Small intestine (tissue), 16 donors: ENCODE results near the gene TRPM3. TPM values are rescaled to one million over a fixed set of nuclear protein-coding genes. Genes with fewer than 3 reads are reported as not detected.
A peak's percentile ranks its signal among the peaks of the same experiment; 100 is the strongest.

Experiments
- DNase-seq, 2 donors: peaks; one replicate each; pipeline versions ENCODE4 v3.0.0 to v3.0.0-alpha.2; 2013
- FAIRE-seq: peaks from 2 replicates; lab custom pipeline; 2012; peaks lifted over from hg19 to GRCh38; lab: Jason Lieb, UNC
- H3K27ac ChIP-seq, 3 donors: one replicate each; pipeline ENCODE4 v1.5.1; 2013; ENCODE audit warnings: low read length in 2 of 3, mild to moderate bottlenecking in 2 of 3, control low read depth in 1 of 3, inconsistent platforms in 1 of 3, low read depth in 1 of 3, moderate library complexity in 1 of 3
- H3K27me3 ChIP-seq, 3 donors: one replicate each; pipeline ENCODE4 v1.6.1; 2013; ENCODE audit warnings: low read length in 3 of 3, inconsistent platforms in 1 of 3; ENCODE audit not compliant: control insufficient read depth in 3 of 3, insufficient read depth in 3 of 3
- H3K36me3 ChIP-seq, 3 donors: one replicate each; pipeline ENCODE4 v1.6.1; 2013; ENCODE audit warnings: low read length in 3 of 3, inconsistent platforms in 1 of 3, low read depth in 1 of 3, mild to moderate bottlenecking in 1 of 3, moderate library complexity in 1 of 3; ENCODE audit not compliant: control insufficient read depth in 3 of 3, insufficient read depth in 2 of 3
- H3K4me1 ChIP-seq, 3 donors: one replicate each; pipeline ENCODE4 v1.6.1; 2013; ENCODE audit warnings: low read length in 2 of 3, inconsistent platforms in 1 of 3, low read depth in 1 of 3, mild to moderate bottlenecking in 1 of 3, moderate library complexity in 1 of 3; ENCODE audit not compliant: control insufficient read depth in 3 of 3, insufficient read depth in 2 of 3
- H3K4me3 ChIP-seq, 3 donors: one replicate each; pipeline ENCODE4 v1.5.1; 2013; ENCODE audit warnings: low read length in 3 of 3, control low read depth in 1 of 3, inconsistent platforms in 1 of 3, low read depth in 1 of 3, mild to moderate bottlenecking in 1 of 3, moderate library complexity in 1 of 3
- H3K9me3 ChIP-seq, 2 donors: one replicate each; pipeline ENCODE4 v1.6.1; 2013; ENCODE audit warnings: low read depth in 1 of 2, low read length in 1 of 2; ENCODE audit not compliant: control insufficient read depth in 2 of 2, insufficient read depth in 1 of 2
- WGBS, 3 donors: extraction: QIAGEN DNeasy Blood & Tissue Kit; methylation state at CpG; one replicate each; pipeline ENCODE4 v1.1.7; 2013; 5-methylcytosine and 5-hydroxymethylcytosine counted together
- long read RNA-seq, 10 donors: transcript quantifications; one replicate each; lab custom pipeline, GENCODE V29; 2026
- polyA plus RNA-seq, 4 donors: library from polyadenylated mRNA; stranded (reverse) in 3 of 4; unstranded in 1 of 4; fragments of 200-250 nt in 3 of 4; fragments of 120-200 nt in 1 of 4; gene quantifications; one replicate each; pipeline versions ENCODE4 v1.2.1 to v1.2.3, GENCODE V29; 2013
- donor health status: healthy with polysubstance abuse.
- donor health status: control.
- donor health status: control.
- donor health status: Bipolar disorder and iron deficiency.
- donor health status: healthy.

The TRPM3 gene
- polyA plus RNA-seq: 1 to 10 TPM in 2 of 4 donors, under 1 TPM in 2; 0.15 to 2.5 (median 0.78) TPM
- long read RNA-seq, donor 1: 0 reads
- long read RNA-seq, donor 2: 0 reads
- long read RNA-seq, donor 3: 0 reads
- long read RNA-seq, donor 4: 0 reads
- long read RNA-seq, donor 5: 0 reads
- long read RNA-seq, donor 6: 0 reads
- long read RNA-seq, donor 7: 0 reads
- long read RNA-seq, donor 8: 0 reads
- long read RNA-seq, donor 9: 0 reads
- long read RNA-seq, donor 10, partial matches to known transcripts: 0 of 1 reads
- long read RNA-seq, donor 10, other reads (novel, unspliced or antisense): 0 of 1 reads

- DNase-seq (peak in 1 of 2 donors; percentile 23), FAIRE-seq (no peak)
- 6 to 11% (median 8%) methylated on average over 19 of the region's 19 CpGs for WGBS, 3 donors
- Histone ChIP-seq H3K27me3 (peaks cover 0 to 4% (median 0%) of the 10 kb centered on the region in 3 donors), H3K9me3 (no peaks in the 10 kb centered on the region), H3K27ac (no peak within 1 kb of the TSS), H3K4me1 (no peaks in the 10 kb centered on the region), H3K36me3 (no peaks in the 10 kb centered on the region), H3K4me3 (no peak within 1 kb of the TSS)
Measured at GRCh38 chr9:71121275-71122021, at the start of gene TRPM3. TRPM3 (minus strand) TSS chr9:71121621; CDS start chr9:71121354, 267 bp downstream.

- FAIRE-seq (no peak), DNase-seq (no peak)
- no peaks in the 10 kb centered on the region for H3K4me1 ChIP-seq
Measured at GRCh38 chr9:71168418-71168817, 47.0 kb upstream of the TRPM3 start.

GRCh38 chr9:71162126-71162525 is 40.7 kb upstream of the TRPM3 start:
- no peaks in the 10 kb centered on the region for H3K4me1 ChIP-seq
- DNase-seq (no peak), FAIRE-seq (no peak)
- no peaks in the 10 kb centered on the region for H3K36me3 ChIP-seq
- H3K4me3 ChIP-seq: no peak overlapping the region
- no peaks in the 10 kb centered on the region for H3K27me3 ChIP-seq
- H3K9me3 ChIP-seq: no peaks in the 10 kb centered on the region
- H3K27ac ChIP-seq: no peak overlapping the region
- WGBS, 3 donors: 78 to 87% (median 85%) methylated on average over 2 of the region's 2 CpGs

More at GRCh38 chr9:71168418-71168817, 47.0 kb upstream of the TRPM3 start:
- no peak overlapping the region for H3K27ac ChIP-seq
- H3K4me3 ChIP-seq: no peak overlapping the region
- H3K27me3 ChIP-seq: no peaks in the 10 kb centered on the region
- H3K36me3 ChIP-seq: no peaks in the 10 kb centered on the region
- H3K9me3 ChIP-seq: peaks cover 0 to 3% of the 10 kb centered on the region in 2 donors

- H3K9me3 ChIP-seq: no peaks in the 10 kb centered on the region
- H3K27ac ChIP-seq: no peak overlapping the region
- no peaks in the 10 kb centered on the region for H3K4me1 ChIP-seq
- WGBS, 3 donors: 81 to 87% (median 82%) methylated on average over 1 of the region's 1 CpG
- H3K4me3 ChIP-seq: no peak overlapping the region
- FAIRE-seq (no peak), DNase-seq (no peak)
- H3K36me3 ChIP-seq: no peaks in the 10 kb centered on the region
- H3K27me3 ChIP-seq: no peaks in the 10 kb centered on the region
Measured at GRCh38 chr9:71157731-71158130, 36.3 kb upstream of the TRPM3 start.

GRCh38 chr9:71147368-71147767 is 25.9 kb upstream of the TRPM3 start:
- Histone ChIP-seq H3K4me1 (no peaks in the 10 kb centered on the region), H3K27me3 (no peaks in the 10 kb centered on the region), H3K4me3 (no peak overlapping the region), H3K9me3 (peaks cover 0 to 7% of the 10 kb centered on the region in 2 donors), H3K27ac (peak overlapping the region in 1 of 3 donors; percentile 31), H3K36me3 (no peaks in the 10 kb centered on the region)
- 20 to 36% (median 24%) methylated on average over 2 of the region's 2 CpGs for WGBS, 3 donors
- FAIRE-seq (no peak), DNase-seq (peak in 1 of 2 donors; percentile 40)

GRCh38 chr9:71146511-71146910 is 25.1 kb upstream of the TRPM3 start:
- WGBS, 3 donors: 36 to 47% (median 45%) methylated on average over 1 of the region's 1 CpG
- Histone ChIP-seq H3K9me3 (peaks cover 0 to 7% of the 10 kb centered on the region in 2 donors), H3K27me3 (no peaks in the 10 kb centered on the region), H3K36me3 (no peaks in the 10 kb centered on the region), H3K27ac (no peak overlapping the region), H3K4me1 (no peaks in the 10 kb centered on the region), H3K4me3 (no peak overlapping the region)
- DNase-seq: no peak
- FAIRE-seq: no peak

GRCh38 chr9:71145179-71145578 is 23.8 kb upstream of the TRPM3 start:
- Histone ChIP-seq H3K36me3 (no peaks in the 10 kb centered on the region), H3K27me3 (no peaks in the 10 kb centered on the region), H3K9me3 (peaks cover 0 to 7% of the 10 kb centered on the region in 2 donors), H3K4me3 (no peak overlapping the region), H3K27ac (no peak overlapping the region), H3K4me1 (no peaks in the 10 kb centered on the region)
- WGBS, 3 donors: 8 to 28% (median 16%) methylated on average over 1 of the region's 1 CpG
- DNase-seq (peak; percentile 3 to 15), FAIRE-seq (no peak)

GRCh38 chr9:71144495-71144894 is 23.1 kb upstream of the TRPM3 start:
- WGBS, 3 donors: 64 to 71% (median 66%) methylated on average over 2 of the region's 2 CpGs
- H3K27me3 ChIP-seq: no peaks in the 10 kb centered on the region
- H3K4me3 ChIP-seq: no peak overlapping the region
- no peaks in the 10 kb centered on the region for H3K4me1 ChIP-seq
- no peak for DNase-seq
- no peak for FAIRE-seq
- no peak overlapping the region for H3K27ac ChIP-seq
- no peaks in the 10 kb centered on the region for H3K36me3 ChIP-seq
- peaks cover 0 to 5% of the 10 kb centered on the region in 2 donors for H3K9me3 ChIP-seq
